Muscle layer of colon (tissue), 2 donors: Measurements from ENCODE around the gene GPR157.

Experiments
- H3K27ac ChIP-seq: one replicate; pipeline ENCODE4 v1.7.0; 2013; ENCODE audit warnings: low read depth, mild to moderate bottlenecking, low read length, moderate library complexity
- H3K27me3 ChIP-seq, 2 donors: one replicate each; pipeline ENCODE4 v1.7.0; 2013; ENCODE audit warnings: low read length in 2 of 2, mild to moderate bottlenecking in 2 of 2; ENCODE audit not compliant: insufficient read depth in 2 of 2, control insufficient read depth in 1 of 2
- H3K36me3 ChIP-seq: one replicate; pipeline ENCODE4 v1.7.0; 2013; ENCODE audit warnings: mild to moderate bottlenecking, low read length; ENCODE audit not compliant: insufficient read depth
- H3K4me1 ChIP-seq: one replicate; pipeline ENCODE4 v1.7.0; 2013; ENCODE audit warnings: mild to moderate bottlenecking, low read length; ENCODE audit not compliant: insufficient read depth
- H3K4me3 ChIP-seq, 2 donors: one replicate each; pipeline ENCODE4 v1.7.0; 2013; ENCODE audit warnings: low read length in 2 of 2, low read depth in 1 of 2, mild to moderate bottlenecking in 1 of 2, moderate library complexity in 1 of 2
- H3K9ac ChIP-seq: one replicate; pipeline ENCODE4 v1.7.0; 2013; ENCODE audit warnings: low read length
- H3K9me3 ChIP-seq: one replicate; pipeline ENCODE4 v1.7.0; 2013; ENCODE audit warnings: mild to moderate bottlenecking, low read length
- donor health status: abdominal sarcoma.
- donor health status: Adenocarcinoma of cecum.

GPR157 gene

GRCh38 chr1:9081473-9081872 lies 47.4 kb downstream of the GPR157 start:
- Histone ChIP-seq H3K9ac (no peak overlapping the region), H3K4me1 (peaks cover 21% of the 10 kb centered on the region), H3K27me3 (no peaks in the 10 kb centered on the region), H3K9me3 (no peaks in the 10 kb centered on the region), H3K27ac (no peak overlapping the region), H3K4me3 (no peak overlapping the region), H3K36me3 (no peaks in the 10 kb centered on the region)

- Histone ChIP-seq H3K4me3 (no peak overlapping the region), H3K9me3 (no peaks in the 10 kb centered on the region), H3K9ac (no peak overlapping the region), H3K27ac (no peak overlapping the region), H3K4me1 (peaks cover 18% of the 10 kb centered on the region), H3K36me3 (no peaks in the 10 kb centered on the region), H3K27me3 (no peaks in the 10 kb centered on the region)
Observed at GRCh38 chr1:9080705-9081291, 48.1 kb downstream of the GPR157 start.

GRCh38 chr1:9079988-9080704 lies 48.8 kb downstream of the GPR157 start:
- H3K27me3 ChIP-seq = no peaks in the 10 kb centered on the region
- no peaks in the 10 kb centered on the region for H3K9me3 ChIP-seq
- no peaks in the 10 kb centered on the region for H3K36me3 ChIP-seq
- H3K9ac ChIP-seq = no peak overlapping the region
- no peak overlapping the region for H3K4me3 ChIP-seq
- H3K27ac ChIP-seq = no peak overlapping the region
- H3K4me1 ChIP-seq = peaks cover 11% of the 10 kb centered on the region

- Histone ChIP-seq H3K27ac (no peak overlapping the region), H3K4me1 (no peaks in the 10 kb centered on the region), H3K4me3 (no peak overlapping the region), H3K27me3 (no peaks in the 10 kb centered on the region), H3K9ac (no peak overlapping the region), H3K9me3 (no peaks in the 10 kb centered on the region), H3K36me3 (no peaks in the 10 kb centered on the region)
Observed at GRCh38 chr1:9078752-9079500, 50.0 kb downstream of the GPR157 start.

GRCh38 chr1:9078015-9078751 lies 50.7 kb downstream of the GPR157 start:
- no peak overlapping the region for H3K27ac ChIP-seq

GRCh38 chr1:9075022-9075421 lies 53.9 kb downstream of the GPR157 start:
- no peak overlapping the region for H3K27ac ChIP-seq
- peaks cover 8% of the 10 kb centered on the region for H3K4me1 ChIP-seq
- no peak overlapping the region for H3K9ac ChIP-seq
- H3K36me3 ChIP-seq = no peaks in the 10 kb centered on the region
- no peak overlapping the region for H3K4me3 ChIP-seq
- no peaks in the 10 kb centered on the region for H3K27me3 ChIP-seq
- no peaks in the 10 kb centered on the region for H3K9me3 ChIP-seq

More at GRCh38 chr1:9078015-9078751, 50.7 kb downstream of the GPR157 start:
- no peak overlapping the region for H3K4me3 ChIP-seq
- H3K9ac ChIP-seq = no peak overlapping the region
- H3K4me1 ChIP-seq = no peaks in the 10 kb centered on the region
- no peaks in the 10 kb centered on the region for H3K9me3 ChIP-seq
- H3K27me3 ChIP-seq = no peaks in the 10 kb centered on the region
- no peaks in the 10 kb centered on the region for H3K36me3 ChIP-seq

- Histone ChIP-seq H3K4me1 (peaks cover 22% of the 10 kb centered on the region), H3K27me3 (no peaks in the 10 kb centered on the region), H3K27ac (no peak overlapping the region), H3K9ac (no peak overlapping the region), H3K9me3 (no peaks in the 10 kb centered on the region), H3K4me3 (no peak overlapping the region), H3K36me3 (no peaks in the 10 kb centered on the region)
Observed at GRCh38 chr1:9073143-9073542, 55.8 kb downstream of the GPR157 start.

GRCh38 chr1:9071554-9072235 lies 57.2 kb downstream of the GPR157 start:
- H3K9me3 ChIP-seq = no peaks in the 10 kb centered on the region
- no peaks in the 10 kb centered on the region for H3K36me3 ChIP-seq
- no peak overlapping the region for H3K4me3 ChIP-seq
- H3K27me3 ChIP-seq = no peaks in the 10 kb centered on the region
- H3K27ac ChIP-seq = no peak overlapping the region
- no peak overlapping the region for H3K9ac ChIP-seq
- H3K4me1 ChIP-seq = peaks cover 22% of the 10 kb centered on the region

GRCh38 chr1:9070486-9070885 lies 58.4 kb downstream of the GPR157 start:
- H3K36me3 ChIP-seq = no peaks in the 10 kb centered on the region
- H3K9ac ChIP-seq = no peak overlapping the region
- H3K27ac ChIP-seq = peak overlapping the region; percentile 12
- no peaks in the 10 kb centered on the region for H3K27me3 ChIP-seq
- H3K4me3 ChIP-seq = no peak overlapping the region
- peaks cover 31% of the 10 kb centered on the region for H3K4me1 ChIP-seq
- H3K9me3 ChIP-seq = no peaks in the 10 kb centered on the region

- H3K9ac ChIP-seq = no peak within 1 kb of the TSS
- no peaks in the 10 kb centered on the region for H3K36me3 ChIP-seq
- H3K4me1 ChIP-seq = peaks cover 41% of the 10 kb centered on the region
- H3K27me3 ChIP-seq = no peaks in the 10 kb centered on the region
- H3K4me3 ChIP-seq = peak within 1 kb of the TSS; percentile 12 to 38
- no peaks in the 10 kb centered on the region for H3K9me3 ChIP-seq
- H3K27ac ChIP-seq = peak within 1 kb of the TSS; percentile 58
Observed at GRCh38 chr1:9069326-9070100, 59.4 kb downstream of the GPR157 start, which contains the start of gene SLC2A5. SLC2A5 (minus strand) TSS chr1:9069635; CDS start chr1:9069536, 99 bp downstream.
